Loucy (cell line): ENCODE measurements around the gene ITGAL.

Source experiments
- H2AFZ ChIP-seq: fragments of 200-600 bp; sonication (generic); 2 replicates; pipeline ENCODE4 v1.6.0; 2016; ENCODE audit warnings: antibody characterized with exemption, mild to moderate bottlenecking, low read length, moderate library complexity
- H3F3A ChIP-seq: fragments of 200-600 bp; 2 replicates; pipeline ENCODE4 v1.6.0; 2016; ENCODE audit warnings: antibody characterized with exemption, low read depth, mild to moderate bottlenecking
- H3K27me3 ChIP-seq: fragments of 200-600 bp; sonication (generic); 2 replicates; pipeline ENCODE4 v1.6.1; 2014; ENCODE audit warnings: low read length, mild to moderate bottlenecking; ENCODE audit not compliant: insufficient read depth, poor library complexity, severe bottlenecking
- H3K36me3 ChIP-seq: fragments of 200-600 bp; sonication (generic); 2 replicates; pipeline ENCODE4 v1.6.1; 2016; ENCODE audit warnings: low read length; ENCODE audit not compliant: insufficient read depth
- H3K4me1 ChIP-seq: fragments of 200-600 bp; sonication (generic); 2 replicates; pipeline ENCODE4 v1.5.1; 2014; ENCODE audit warnings: low read length, mild to moderate bottlenecking; ENCODE audit not compliant: insufficient read depth, poor library complexity, severe bottlenecking
- H3K4me2 ChIP-seq: fragments of 200-600 bp; sonication (generic); 2 replicates; pipeline ENCODE4 v1.6.0; 2014; ENCODE audit warnings: antibody characterized with exemption, low read length, low read depth, mild to moderate bottlenecking; ENCODE audit not compliant: poor library complexity, severe bottlenecking
- H3K4me3 ChIP-seq: fragments of 200-600 bp; sonication (generic); 2 replicates; pipeline ENCODE4 v1.5.1; 2014; ENCODE audit warnings: low read length, mild to moderate bottlenecking, mixed read lengths; ENCODE audit not compliant: poor library complexity, severe bottlenecking
- H3K79me2 ChIP-seq: fragments of 200-600 bp; sonication (generic); 2 replicates; pipeline ENCODE4 v1.6.1; 2014; ENCODE audit warnings: low read length; ENCODE audit not compliant: insufficient read depth
- H3K9ac ChIP-seq: fragments of 200-600 bp; sonication (generic); 2 replicates; pipeline ENCODE4 v1.6.0; 2014; ENCODE audit warnings: mild to moderate bottlenecking, low read depth, low read length, moderate library complexity; ENCODE audit not compliant: poor library complexity, severe bottlenecking
- H3K9me2 ChIP-seq: fragments of 200-600 bp; sonication (generic); replicated peaks from 2 replicates; pipeline ENCODE4 v1.6.1; 2016; ENCODE audit warnings: low read depth, low read length, mixed read lengths
- H3K9me3 ChIP-seq: fragments of 200-600 bp; sonication (generic); 2 replicates; pipeline ENCODE4 v1.6.1; 2014; ENCODE audit warnings: mild to moderate bottlenecking, antibody characterized with exemption, low read length, low read depth; ENCODE audit not compliant: insufficient read depth
- H4K20me1 ChIP-seq: fragments of 200-600 bp; sonication (generic); 2 replicates; pipeline ENCODE4 v1.6.0; 2014; ENCODE audit warnings: antibody characterized with exemption, low read length, mild to moderate bottlenecking; ENCODE audit not compliant: insufficient read depth, poor library complexity, severe bottlenecking
- CTCF ChIP-seq: fragments of 200-600 bp; sonication (generic); conservative IDR thresholded peaks from 2 replicates; pipeline ENCODE4 v1.5.1; 2014; ENCODE audit warnings: mild to moderate bottlenecking, antibody characterized with exemption, low read length
- EZH2phosphoT487 ChIP-seq: fragments of 200-600 bp; IDR thresholded peaks from 2 replicates; pipeline ENCODE4 v1.6.1; 2018; ENCODE audit warnings: antibody characterized with exemption, mild to moderate bottlenecking, moderate library complexity, borderline replicate concordance

ITGAL gene

GRCh38 chr16:30556125-30556473, 83.6 kb downstream of the ITGAL start:
- no peak for TF ChIP-seq CTCF
- no peak for TF ChIP-seq EZH2phosphoT487
- H3K27me3 ChIP-seq, result no peaks in the 10 kb centered on the region
- peaks cover 31% of the 10 kb centered on the region for H3K4me1 ChIP-seq
- H3K79me2 ChIP-seq, result peaks cover 56% of the 10 kb centered on the region
- H3K9ac ChIP-seq, result no peak overlapping the region
- peak overlapping the region; percentile 88 for H3K4me2 ChIP-seq
- no peak overlapping the region for H2AFZ ChIP-seq
- H3F3A ChIP-seq, result no peaks in the 10 kb centered on the region
- no peaks in the 10 kb centered on the region for H4K20me1 ChIP-seq
- no peak overlapping the region for H3K4me3 ChIP-seq
- H3K36me3 ChIP-seq, result no peaks in the 10 kb centered on the region
- no peaks in the 10 kb centered on the region for H3K9me2 ChIP-seq
- no peaks in the 10 kb centered on the region for H3K9me3 ChIP-seq

- Histone ChIP-seq H3K4me2 (peak overlapping the region; percentile 88), H2AFZ (peak overlapping the region; percentile 96), H3K9ac (peak overlapping the region; percentile 96), H3K36me3 (no peaks in the 10 kb centered on the region), H4K20me1 (no peaks in the 10 kb centered on the region), H3K27me3 (no peaks in the 10 kb centered on the region), H3K9me3 (no peaks in the 10 kb centered on the region), H3K9me2 (no peaks in the 10 kb centered on the region), H3F3A (no peaks in the 10 kb centered on the region), H3K4me1 (peaks cover 22% of the 10 kb centered on the region), H3K4me3 (peak overlapping the region; percentile 87), H3K79me2 (peaks cover 53% of the 10 kb centered on the region)
- TF ChIP-seq CTCF (no peak), EZH2phosphoT487 (no peak)
These were observed 85.1 kb downstream of the ITGAL start for GRCh38 chr16:30557707-30557956.

- no peaks in the 10 kb centered on the region for H3F3A ChIP-seq
- H3K9me3 ChIP-seq, result no peaks in the 10 kb centered on the region
- TF ChIP-seq EZH2phosphoT487, result no peak
- TF ChIP-seq CTCF, result 0 out of 2 replicates have a peak, but pooled peaks have one; percentile 14
- H4K20me1 ChIP-seq, result no peaks in the 10 kb centered on the region
- H3K4me1 ChIP-seq, result peaks cover 20% of the 10 kb centered on the region
- peak within 1 kb of the TSS; percentile 96 for H3K9ac ChIP-seq
- peak within 1 kb of the TSS; percentile 88 for H3K4me2 ChIP-seq
- peak within 1 kb of the TSS; percentile 96 for H2AFZ ChIP-seq
- H3K27me3 ChIP-seq, result no peaks in the 10 kb centered on the region
- H3K4me3 ChIP-seq, result peak within 1 kb of the TSS; percentile 87
- peaks cover 48% of the 10 kb centered on the region for H3K79me2 ChIP-seq
- H3K9me2 ChIP-seq, result no peaks in the 10 kb centered on the region
- H3K36me3 ChIP-seq, result no peaks in the 10 kb centered on the region
These were observed 85.6 kb downstream of the ITGAL start, which contains the start of gene ZNF764 for GRCh38 chr16:30557957-30558788. ZNF764 (minus strand) TSS chr16:30558374; CDS start chr16:30558182, 192 bp downstream.
